Measurements from ENCODE around the gene HMGB1. TPM values are rescaled to one million over a fixed set of nuclear protein-coding genes. Genes with fewer than 3 reads are reported as not detected.

HMGB1 gene
- total and polyA plus RNA-seq, 7 donors: 126 to 332 (median 210) TPM

- Histone ChIP-seq H3K27ac (no peak overlapping the region), H3K9me3 (no peaks in the 10 kb centered on the region), H3K36me3 (ENCODE audit: insufficient read depth in 1 of 2, low read depth in 1 of 2) (no peaks in the 10 kb centered on the region), H3K4me1 (no peaks in the 10 kb centered on the region), H3K4me3 (no peak overlapping the region), H3K27me3 (ENCODE audit: insufficient read depth in 3 of 3, low read length in 2 of 3) (no peaks in the 10 kb centered on the region)
- intact Hi-C loops (cut with DNase I): no loop called here
- TF ChIP-seq, protein P1, sequence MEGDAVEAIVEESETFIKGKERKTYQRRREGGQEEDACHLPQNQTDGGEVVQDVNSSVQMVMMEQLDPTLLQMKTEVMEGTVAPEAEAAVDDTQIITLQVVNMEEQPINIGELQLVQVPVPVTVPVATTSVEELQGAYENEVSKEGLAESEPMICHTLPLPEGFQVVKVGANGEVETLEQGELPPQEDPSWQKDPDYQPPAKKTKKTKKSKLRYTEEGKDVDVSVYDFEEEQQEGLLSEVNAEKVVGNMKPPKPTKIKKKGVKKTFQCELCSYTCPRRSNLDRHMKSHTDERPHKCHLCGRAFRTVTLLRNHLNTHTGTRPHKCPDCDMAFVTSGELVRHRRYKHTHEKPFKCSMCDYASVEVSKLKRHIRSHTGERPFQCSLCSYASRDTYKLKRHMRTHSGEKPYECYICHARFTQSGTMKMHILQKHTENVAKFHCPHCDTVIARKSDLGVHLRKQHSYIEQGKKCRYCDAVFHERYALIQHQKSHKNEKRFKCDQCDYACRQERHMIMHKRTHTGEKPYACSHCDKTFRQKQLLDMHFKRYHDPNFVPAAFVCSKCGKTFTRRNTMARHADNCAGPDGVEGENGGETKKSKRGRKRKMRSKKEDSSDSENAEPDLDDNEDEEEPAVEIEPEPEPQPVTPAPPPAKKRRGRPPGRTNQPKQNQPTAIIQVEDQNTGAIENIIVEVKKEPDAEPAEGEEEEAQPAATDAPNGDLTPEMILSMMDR (IDR thresholded peaks at IDR 0.05): no peak
- DNase-seq (no peak), ATAC-seq (no peak)
- WGBS, 3 donors: 87 to 93% (median 93%) methylated on average over 1 of the region's 1 CpG
Observed at GRCh38 chr13:30504081-30504480, 38.3 kb upstream of the HMGB1 start.

DNA sequence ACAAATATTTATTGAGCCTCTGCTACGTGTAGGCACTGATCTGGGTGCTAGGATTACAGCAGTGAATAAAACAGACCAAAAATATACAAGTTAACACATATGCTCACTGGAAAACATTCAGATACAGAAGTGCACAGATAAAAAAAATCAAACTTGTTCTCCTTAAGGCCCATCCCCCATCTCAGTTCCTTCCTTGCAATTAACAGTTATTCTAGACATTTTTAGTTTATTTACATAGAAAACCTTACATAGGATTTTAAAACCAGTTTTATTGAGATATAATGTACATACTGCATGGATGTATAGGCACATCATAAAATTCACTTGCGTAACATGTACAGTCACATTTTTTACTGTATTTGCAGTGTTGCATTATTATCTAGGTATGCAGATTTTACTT lies 36.5 kb upstream of the HMGB1 start:
- H3K9me3 ChIP-seq: no peaks in the 10 kb centered on the region
- H3K27me3 ChIP-seq (ENCODE audit: insufficient read depth in 3 of 3, low read length in 2 of 3): no peaks in the 10 kb centered on the region
- DNase-seq: no peak
- H3K4me3 ChIP-seq: no peak overlapping the region
- TF ChIP-seq, protein P1 (IDR thresholded peaks at IDR 0.05): no peak
- H3K27ac ChIP-seq: no peak overlapping the region
- H3K4me1 ChIP-seq: no peaks in the 10 kb centered on the region
- no peaks in the 10 kb centered on the region for H3K36me3 ChIP-seq (ENCODE audit: insufficient read depth in 1 of 2, low read depth in 1 of 2)
- no peak for ATAC-seq
- 90 to 94% (median 90%) methylated on average over 2 of the region's 2 CpGs for WGBS, 3 donors
- intact Hi-C loops (cut with DNase I): no loop called here

GRCh38 chr13:30499338-30499737 lies 33.6 kb upstream of the HMGB1 start:
- intact Hi-C loops (cut with DNase I): no loop called here
- DNase-seq (no peak), ATAC-seq (no peak)
- Histone ChIP-seq H3K9me3 (no peaks in the 10 kb centered on the region), H3K4me3 (no peak overlapping the region), H3K27ac (no peak overlapping the region), H3K36me3 (ENCODE audit: insufficient read depth in 1 of 2, low read depth in 1 of 2) (no peaks in the 10 kb centered on the region), H3K4me1 (no peaks in the 10 kb centered on the region), H3K27me3 (ENCODE audit: insufficient read depth in 3 of 3, low read length in 2 of 3) (no peaks in the 10 kb centered on the region)
- 91 to 93% (median 91%) methylated on average over 3 of the region's 3 CpGs for WGBS, 3 donors
- TF ChIP-seq, protein P1 (IDR thresholded peaks at IDR 0.05): no peak

DNA sequence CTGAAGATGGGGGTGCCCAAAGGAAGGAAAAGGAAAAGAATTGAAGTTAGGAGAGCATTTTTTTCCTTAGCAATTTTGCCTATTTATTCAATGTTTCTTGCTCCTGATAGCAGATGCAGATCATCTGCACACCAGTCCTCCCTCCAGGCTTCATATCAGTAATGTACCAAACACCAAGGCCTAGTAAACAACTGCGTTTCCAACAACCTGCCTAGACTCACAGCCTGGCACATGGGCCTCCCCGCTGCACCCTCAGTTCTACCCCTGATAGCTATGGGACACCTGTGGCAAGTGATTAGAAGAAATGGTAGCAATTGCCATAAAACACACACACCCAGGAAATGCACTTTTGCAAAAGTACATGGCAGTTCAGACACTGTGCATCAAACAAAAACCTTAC lies 30.4 kb upstream of the HMGB1 start:
- intact Hi-C loops (cut with DNase I): no loop called here
- ATAC-seq: no peak
- 92 to 96% (median 93%) methylated on average over 2 of the region's 2 CpGs for WGBS, 3 donors
- Histone ChIP-seq H3K4me1 (no peaks in the 10 kb centered on the region), H3K27me3 (ENCODE audit: insufficient read depth in 3 of 3, low read length in 2 of 3) (no peaks in the 10 kb centered on the region), H3K27ac (no peak overlapping the region), H3K4me3 (no peak overlapping the region), H3K36me3 (ENCODE audit: insufficient read depth in 1 of 2, low read depth in 1 of 2) (no peaks in the 10 kb centered on the region), H3K9me3 (no peaks in the 10 kb centered on the region)
- TF ChIP-seq, protein P1 (IDR thresholded peaks at IDR 0.05): no peak
- no peak for DNase-seq

GRCh38 chr13:30495746-30496145 lies 30.0 kb upstream of the HMGB1 start:
- Histone ChIP-seq H3K27me3 (ENCODE audit: insufficient read depth in 3 of 3, low read length in 2 of 3) (no peaks in the 10 kb centered on the region), H3K36me3 (ENCODE audit: insufficient read depth in 1 of 2, low read depth in 1 of 2) (no peaks in the 10 kb centered on the region), H3K4me3 (no peak overlapping the region), H3K27ac (no peak overlapping the region), H3K4me1 (no peaks in the 10 kb centered on the region), H3K9me3 (no peaks in the 10 kb centered on the region)
- TF ChIP-seq, protein P1 (IDR thresholded peaks at IDR 0.05): no peak
- no peak for DNase-seq
- intact Hi-C loops (cut with DNase I): no loop called here
- 70 to 97% (median 92%) methylated on average over 2 of the region's 2 CpGs for WGBS, 3 donors
- ATAC-seq: no peak

Measured in psoas muscle (tissue), 8 donors.